Measurements from ENCODE around the gene ATG7.

GRCh38 chr3:11554666-11555065 is 282.5 kb downstream of the ATG7 start:
- TF ChIP-seq CTCF (IDR thresholded peaks at IDR 0.05): no peak
- no peak for TF ChIP-seq POLR2A (IDR thresholded peaks at IDR 0.05)
